Vagina (tissue), 2 donors: Measurements from ENCODE around the gene ARHGEF28.

Source experiments
- CTCF ChIP-seq, 3 experiments: fragments of 450-650 bp in 2 of 3; fragments of 200-600 bp in 1 of 3; sonication (generic) in 1 of 3; IDR thresholded peaks; one replicate each; pipeline ENCODE4 v1.5.1; 2017 to 2019; ENCODE audit warnings: antibody characterized with exemption in 3 of 3, mild to moderate bottlenecking in 2 of 3, moderate library complexity in 2 of 3
- POLR2AphosphoS5 ChIP-seq, 2 donors: sonication (generic); formaldehyde crosslinking; IDR thresholded peaks; one replicate each; pipeline ENCODE4 v1.9.0; 2017; ENCODE audit warnings: antibody characterized with exemption in 2 of 2, mild to moderate bottlenecking in 2 of 2, low read depth in 1 of 2; ENCODE audit not compliant: insufficient read depth in 1 of 2

DNA sequence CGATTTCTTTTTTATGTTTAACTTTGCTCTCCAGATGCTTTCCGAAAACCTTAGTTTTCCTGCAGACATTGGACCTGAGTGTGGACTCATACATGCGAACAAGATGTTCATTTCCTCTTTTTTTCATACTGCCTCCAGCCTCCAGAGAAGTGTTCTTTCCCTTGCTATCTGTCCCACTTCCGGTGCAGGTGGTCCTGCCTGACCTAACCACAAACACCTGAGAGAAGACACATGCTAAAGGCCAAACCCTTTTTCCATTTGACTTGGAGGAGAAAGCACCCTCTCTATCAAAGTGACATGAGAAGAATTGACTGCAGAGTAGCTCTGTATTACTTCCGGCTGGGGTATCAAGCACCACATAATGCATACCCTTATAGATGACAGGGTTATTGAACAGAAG lies 334.0 kb downstream of the ARHGEF28 start:
- TF ChIP-seq CTCF (IDR thresholded peaks at IDR 0.05) = no peak
- no peak for TF ChIP-seq POLR2AphosphoS5 (IDR thresholded peaks at IDR 0.05; ENCODE audit: insufficient read depth in 1 of 2, low read depth in 1 of 2)
